MM.1S (cell line): ENCODE data around the gene KNG1.

Source experiments
- DNase-seq: peaks from one replicate; pipeline ENCODE4 v3.0.0-alpha.2; 2015
- H2AFZ ChIP-seq: fragments of 300-600 bp; sonication (generic); 2 replicates; pipeline ENCODE4 v1.6.0; 2016; ENCODE audit warnings: antibody characterized with exemption, low read length
- H3F3A ChIP-seq: fragments of 300-600 bp; sonication (generic); 2 replicates; pipeline ENCODE4 v1.6.1; 2016; ENCODE audit warnings: mild to moderate bottlenecking, antibody characterized with exemption, low read length, moderate library complexity, mixed read lengths; ENCODE audit not compliant: insufficient read depth
- H3K27ac ChIP-seq: fragments of 300-600 bp; sonication (generic); 2 replicates; pipeline ENCODE4 v1.5.1; 2016; ENCODE audit warnings: mild to moderate bottlenecking, low read length
- H3K27me3 ChIP-seq: fragments of 300-600 bp; sonication (generic); replicated peaks from 2 replicates; pipeline ENCODE4 v1.6.0; 2016; ENCODE audit warnings: low read length; ENCODE audit not compliant: insufficient read depth
- H3K36me3 ChIP-seq: fragments of 300-600 bp; sonication (generic); replicated peaks from 2 replicates; pipeline ENCODE4 v1.6.1; 2016; ENCODE audit warnings: mild to moderate bottlenecking, low read length, mixed read lengths; ENCODE audit not compliant: insufficient read depth
- H3K4me1 ChIP-seq: fragments of 300-600 bp; sonication (generic); 2 replicates; pipeline ENCODE4 v1.6.1; 2016; ENCODE audit warnings: low read length, mixed read lengths
- H3K4me2 ChIP-seq: fragments of 300-600 bp; sonication (generic); 2 replicates; pipeline ENCODE4 v1.6.0; 2016; ENCODE audit warnings: low read depth, low read length
- H3K4me3 ChIP-seq: fragments of 300-600 bp; sonication (generic); 2 replicates; pipeline ENCODE4 v1.5.1; 2016; ENCODE audit warnings: low read length, mixed read lengths
- H3K79me2 ChIP-seq: fragments of 300-600 bp; sonication (generic); 2 replicates; pipeline ENCODE4 v1.6.1; 2016; ENCODE audit warnings: mixed run types, low read length, mixed read lengths
- H3K9ac ChIP-seq: fragments of 300-600 bp; sonication (generic); 2 replicates; pipeline ENCODE4 v1.6.1; 2016; ENCODE audit warnings: low read length, mixed read lengths
- H3K9me2 ChIP-seq: fragments of 300-600 bp; sonication (generic); replicated peaks from 2 replicates; pipeline ENCODE4 v1.6.1; 2016; ENCODE audit warnings: mild to moderate bottlenecking, low read length, mixed read lengths; ENCODE audit not compliant: insufficient read depth
- H3K9me3 ChIP-seq: fragments of 300-600 bp; sonication (generic); replicated peaks from 2 replicates; pipeline ENCODE4 v1.6.1; 2016; ENCODE audit warnings: mild to moderate bottlenecking, low read length, mixed read lengths; ENCODE audit not compliant: insufficient read depth
- H4K20me1 ChIP-seq: fragments of 300-600 bp; sonication (generic); 2 replicates; pipeline ENCODE4 v1.6.1; 2016; ENCODE audit warnings: mild to moderate bottlenecking, low read length, moderate library complexity, mixed read lengths; ENCODE audit not compliant: insufficient read depth
- EZH2 ChIP-seq: fragments of 300-600 bp; sonication (generic); optimal IDR thresholded peaks from 2 replicates; pipeline ENCODE3; 2017; ENCODE audit warnings: low read depth, mild to moderate bottlenecking, antibody characterized with exemption, low read length, mixed read lengths
- EZH2phosphoT487 ChIP-seq: fragments of 300-600 bp; sonication (generic); IDR thresholded peaks from 2 replicates; pipeline ENCODE4 v1.6.1; 2018; ENCODE audit warnings: antibody characterized with exemption, low read length
- TF ChIP-seq, protein P1 (sequence below): fragments of 300-600 bp; sonication (generic); IDR thresholded peaks from 2 replicates; pipeline ENCODE4 v1.5.1; 2016; ENCODE audit warnings: antibody characterized with exemption, low read length, mixed read lengths

The KNG1 gene

GRCh38 chr3:186759231-186759930, 42.2 kb downstream of the KNG1 start:
- H3K27me3 ChIP-seq, result no peaks in the 10 kb centered on the region
- no peaks in the 10 kb centered on the region for H4K20me1 ChIP-seq
- H3K36me3 ChIP-seq, result no peaks in the 10 kb centered on the region
- DNase-seq, result no peak
- H3F3A ChIP-seq, result no peaks in the 10 kb centered on the region
- TF ChIP-seq EZH2 (no peak), EZH2phosphoT487 (no peak)
- TF ChIP-seq, protein P1, sequence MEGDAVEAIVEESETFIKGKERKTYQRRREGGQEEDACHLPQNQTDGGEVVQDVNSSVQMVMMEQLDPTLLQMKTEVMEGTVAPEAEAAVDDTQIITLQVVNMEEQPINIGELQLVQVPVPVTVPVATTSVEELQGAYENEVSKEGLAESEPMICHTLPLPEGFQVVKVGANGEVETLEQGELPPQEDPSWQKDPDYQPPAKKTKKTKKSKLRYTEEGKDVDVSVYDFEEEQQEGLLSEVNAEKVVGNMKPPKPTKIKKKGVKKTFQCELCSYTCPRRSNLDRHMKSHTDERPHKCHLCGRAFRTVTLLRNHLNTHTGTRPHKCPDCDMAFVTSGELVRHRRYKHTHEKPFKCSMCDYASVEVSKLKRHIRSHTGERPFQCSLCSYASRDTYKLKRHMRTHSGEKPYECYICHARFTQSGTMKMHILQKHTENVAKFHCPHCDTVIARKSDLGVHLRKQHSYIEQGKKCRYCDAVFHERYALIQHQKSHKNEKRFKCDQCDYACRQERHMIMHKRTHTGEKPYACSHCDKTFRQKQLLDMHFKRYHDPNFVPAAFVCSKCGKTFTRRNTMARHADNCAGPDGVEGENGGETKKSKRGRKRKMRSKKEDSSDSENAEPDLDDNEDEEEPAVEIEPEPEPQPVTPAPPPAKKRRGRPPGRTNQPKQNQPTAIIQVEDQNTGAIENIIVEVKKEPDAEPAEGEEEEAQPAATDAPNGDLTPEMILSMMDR, result no peak
- no peaks in the 10 kb centered on the region for H3K79me2 ChIP-seq
- no peak overlapping the region for H3K27ac ChIP-seq
- no peak overlapping the region for H3K4me3 ChIP-seq
- no peaks in the 10 kb centered on the region for H3K4me1 ChIP-seq
- no peaks in the 10 kb centered on the region for H3K9me3 ChIP-seq
- H3K4me2 ChIP-seq, result no peak overlapping the region
- no peak overlapping the region for H2AFZ ChIP-seq
- no peak overlapping the region for H3K9ac ChIP-seq
- no peaks in the 10 kb centered on the region for H3K9me2 ChIP-seq

- Histone ChIP-seq H3K27me3 (no peaks in the 10 kb centered on the region), H3K4me3 (no peak overlapping the region), H3K4me2 (no peak overlapping the region), H3K9me2 (no peaks in the 10 kb centered on the region), H4K20me1 (no peaks in the 10 kb centered on the region), H3K27ac (no peak overlapping the region), H3K4me1 (no peaks in the 10 kb centered on the region), H3K36me3 (no peaks in the 10 kb centered on the region), H3F3A (no peaks in the 10 kb centered on the region), H3K79me2 (no peaks in the 10 kb centered on the region), H3K9me3 (no peaks in the 10 kb centered on the region), H2AFZ (no peak overlapping the region), H3K9ac (no peak overlapping the region)
- no peak for DNase-seq
- TF ChIP-seq EZH2phosphoT487, result no peak
- TF ChIP-seq, protein P1, result no peak
- TF ChIP-seq EZH2, result no peak
Observed at GRCh38 chr3:186760141-186760833, 43.1 kb downstream of the KNG1 start.

- Histone ChIP-seq H4K20me1 (no peaks in the 10 kb centered on the region), H3K4me2 (no peak overlapping the region)
Observed at GRCh38 chr3:186760897-186761447, 43.8 kb downstream of the KNG1 start.

More at GRCh38 chr3:186760897-186761447, 43.8 kb downstream of the KNG1 start:
- Histone ChIP-seq H3F3A (no peaks in the 10 kb centered on the region), H3K4me3 (no peak overlapping the region), H3K27me3 (no peaks in the 10 kb centered on the region), H3K9me2 (no peaks in the 10 kb centered on the region), H3K36me3 (no peaks in the 10 kb centered on the region), H3K9ac (no peak overlapping the region), H3K4me1 (no peaks in the 10 kb centered on the region), H2AFZ (no peak overlapping the region), H3K9me3 (no peaks in the 10 kb centered on the region), H3K79me2 (no peaks in the 10 kb centered on the region), H3K27ac (no peak overlapping the region)
- no peak for DNase-seq
- no peak for TF ChIP-seq EZH2
- no peak for TF ChIP-seq EZH2phosphoT487
- TF ChIP-seq, protein P1, result no peak
